RWPE2 (cell line): ENCODE data around the gene BAIAP2L1.

Source experiments
- ATAC-seq: fragments of 200-7000 bp; cut with Tn5 transposase; 3 replicates; pipeline ENCODE4 v1.9.1; 2021; ENCODE audit warnings: low read depth
- DNase-seq: peaks from one replicate; pipeline ENCODE4 v3.0.0-alpha.2; 2020; ENCODE audit warnings: low spot score
- H3K27ac ChIP-seq: fragments of 450-650 bp; 2 replicates; pipeline ENCODE4 v1.5.1; 2017; ENCODE audit warnings: mild to moderate bottlenecking; ENCODE audit not compliant: poor library complexity, severe bottlenecking
- H3K27me3 ChIP-seq: fragments of 250-450 bp; sonication (Bioruptor Pico); 2 replicates; pipeline ENCODE4 v1.5.1; 2021; ENCODE audit warnings: mild to moderate bottlenecking, moderate library complexity; ENCODE audit not compliant: insufficient read depth, poor library complexity, severe bottlenecking
- H3K36me3 ChIP-seq: fragments of 250-450 bp; sonication (Bioruptor Pico); 2 replicates; pipeline ENCODE4 v1.5.1; 2020; ENCODE audit warnings: low read depth, mild to moderate bottlenecking, moderate library complexity
- H3K4me1 ChIP-seq: fragments of 250-450 bp; sonication (Bioruptor Pico); 2 replicates; pipeline ENCODE4 v1.5.1; 2021; ENCODE audit warnings: mild to moderate bottlenecking, moderate library complexity; ENCODE audit not compliant: insufficient read depth, poor library complexity, severe bottlenecking
- H3K4me3 ChIP-seq: fragments of 250-450 bp; sonication (Bioruptor Pico); 2 replicates; pipeline ENCODE4 v1.5.1; 2021; ENCODE audit warnings: mild to moderate bottlenecking, moderate library complexity; ENCODE audit not compliant: severe bottlenecking
- H3K9me3 ChIP-seq: fragments of 250-450 bp; sonication (Bioruptor Pico); 2 replicates; pipeline ENCODE4 v1.5.1; 2021; ENCODE audit warnings: mild to moderate bottlenecking, moderate library complexity; ENCODE audit not compliant: severe bottlenecking
- CTCF ChIP-seq: fragments of 450-650 bp; IDR thresholded peaks from one replicate; pipeline ENCODE4 v1.5.1; 2017; ENCODE audit warnings: mild to moderate bottlenecking, moderate library complexity; ENCODE audit not compliant: poor library complexity, severe bottlenecking

The BAIAP2L1 gene

GRCh38 chr7:98398567-98399372, 2.1 kb downstream of the BAIAP2L1 start:
- peaks cover 13% of the 10 kb centered on the region for H3K4me1 ChIP-seq
- no peak for TF ChIP-seq CTCF
- peaks cover 18% of the 10 kb centered on the region for H3K36me3 ChIP-seq
- H3K9me3 ChIP-seq = no peaks in the 10 kb centered on the region
- H3K27ac ChIP-seq = peak overlapping the region; percentile 94
- ATAC-seq (peak; percentile 8; the same call in 1 of the 3 replicates), DNase-seq (no peak)
- peak overlapping the region; percentile 93 for H3K4me3 ChIP-seq
- no peaks in the 10 kb centered on the region for H3K27me3 ChIP-seq

- TF ChIP-seq CTCF = no peak
- no peak for DNase-seq
- peaks cover 13% of the 10 kb centered on the region for H3K4me1 ChIP-seq
- no peaks in the 10 kb centered on the region for H3K27me3 ChIP-seq
- ATAC-seq = no peak
- no peak overlapping the region for H3K27ac ChIP-seq
- H3K9me3 ChIP-seq = no peaks in the 10 kb centered on the region
- no peak overlapping the region for H3K4me3 ChIP-seq
- H3K36me3 ChIP-seq = peaks cover 18% of the 10 kb centered on the region
Measured at GRCh38 chr7:98396768-98397167, 4.1 kb downstream of the BAIAP2L1 start.

- Histone ChIP-seq H3K9me3 (no peaks in the 10 kb centered on the region), H3K4me3 (no peak overlapping the region), H3K36me3 (peaks cover 18% of the 10 kb centered on the region), H3K27me3 (no peaks in the 10 kb centered on the region), H3K27ac (no peak overlapping the region), H3K4me1 (peaks cover 13% of the 10 kb centered on the region)
- ATAC-seq (no peak), DNase-seq (no peak)
- no peak for TF ChIP-seq CTCF
Measured at GRCh38 chr7:98395951-98396350, 4.9 kb downstream of the BAIAP2L1 start.

- Histone ChIP-seq H3K27me3 (no peaks in the 10 kb centered on the region), H3K36me3 (peaks cover 18% of the 10 kb centered on the region), H3K4me3 (no peak overlapping the region), H3K27ac (peak overlapping the region; percentile 46), H3K4me1 (peaks cover 13% of the 10 kb centered on the region), H3K9me3 (no peaks in the 10 kb centered on the region)
- TF ChIP-seq CTCF = no peak
- DNase-seq (no peak), ATAC-seq (no peak)
Measured at GRCh38 chr7:98395481-98395880, 5.4 kb downstream of the BAIAP2L1 start.

- Histone ChIP-seq H3K9me3 (no peaks in the 10 kb centered on the region), H3K4me1 (peaks cover 13% of the 10 kb centered on the region), H3K27me3 (no peaks in the 10 kb centered on the region), H3K27ac (peak overlapping the region; percentile 46), H3K4me3 (no peak overlapping the region), H3K36me3 (peaks cover 19% of the 10 kb centered on the region)
- TF ChIP-seq CTCF = no peak
- ATAC-seq = peak; percentile 53
- no peak for DNase-seq
Measured at GRCh38 chr7:98394377-98394836, 6.5 kb downstream of the BAIAP2L1 start.
